Measurements from ENCODE around the gene FUT9. TPM values are rescaled to one million over a fixed set of nuclear protein-coding genes. Genes with fewer than 3 reads are reported as not detected.

Gene FUT9
- polyA plus RNA-seq, 3 donors: not detected

DNA sequence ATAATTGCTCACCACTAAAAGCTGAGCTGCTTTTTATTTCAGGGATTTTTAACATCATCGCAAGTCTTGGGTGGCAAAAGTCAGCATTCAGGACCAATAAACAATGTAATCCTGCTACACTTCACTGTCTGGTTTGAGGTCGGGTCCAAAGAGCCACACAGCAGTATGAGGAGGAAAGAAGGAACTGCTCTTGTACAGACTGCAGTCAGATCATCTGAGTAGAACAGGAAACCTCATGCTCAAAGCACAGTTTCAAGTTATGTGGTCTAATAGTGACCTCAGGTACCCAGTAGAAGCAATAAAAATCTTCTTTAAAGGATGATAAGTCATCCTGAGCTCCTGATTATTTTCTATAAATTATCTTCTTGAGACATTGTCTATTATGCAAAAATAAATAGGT, 211.4 kb downstream of the FUT9 start:
- no peak for DNase-seq
- no peak overlapping the region for H3K27ac Mint-ChIP-seq
- no CpG with 5 or more reads among the region's 2 CpGs for WGBS (ENCODE audit: insufficient coverage)

DNA sequence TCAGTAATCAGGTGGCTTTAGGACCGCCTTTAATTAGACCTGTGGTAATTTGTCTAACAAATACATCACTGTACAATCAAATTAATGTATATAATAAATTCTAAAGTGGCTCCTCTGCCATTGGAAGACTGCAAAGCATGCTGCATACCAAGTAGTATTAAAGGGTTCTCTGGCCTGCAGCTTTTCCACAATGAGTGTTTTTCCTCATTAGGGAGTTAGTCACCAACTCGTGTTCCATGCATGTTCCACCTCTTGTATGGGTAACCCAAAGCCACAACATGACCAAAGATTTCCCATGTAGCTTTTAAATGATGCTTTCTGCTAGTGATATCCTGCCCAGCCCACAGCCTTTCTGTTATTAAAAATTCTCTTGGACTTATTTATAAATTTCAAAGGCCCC, 218.7 kb downstream of the FUT9 start:
- Histone ChIP-seq H3K79me2 (ENCODE audit: insufficient read depth, low read length) (no peaks in the 10 kb centered on the region), H3K27ac (ENCODE audit: low read depth in 1 of 2, low read length in 2 of 2) (no peak overlapping the region), H2AFZ (ENCODE audit: insufficient read depth, low read depth, low read length, poor library complexity, severe bottlenecking) (no peak overlapping the region), H3K27me3 (ENCODE audit: control insufficient read depth in 2 of 2, insufficient read depth in 2 of 2, low read length in 2 of 2) (no peaks in the 10 kb centered on the region), H3K9me3 (replicated peaks in 1 of 2; ENCODE audit: control insufficient read depth in 1 of 2, insufficient read depth in 1 of 2, low read length in 2 of 2) (no peaks in the 10 kb centered on the region), H3K4me2 (replicated peaks; ENCODE audit: extremely low read depth, low read length, poor library complexity, severe bottlenecking) (no peak overlapping the region), H4K20me1 (ENCODE audit: insufficient read depth, low read length) (no peaks in the 10 kb centered on the region), H3K36me3 (replicated peaks in 1 of 2; ENCODE audit: control insufficient read depth in 1 of 2, insufficient read depth in 2 of 2, low read length in 2 of 2) (no peaks in the 10 kb centered on the region), H3K4me1 (ENCODE audit: control insufficient read depth in 1 of 2, insufficient read depth in 2 of 2, low read length in 2 of 2) (no peaks in the 10 kb centered on the region), H3K4me3 (replicated peaks in 1 of 3; ENCODE audit: low read depth in 2 of 3, low read length in 3 of 3) (no peak overlapping the region), H3K9ac (ENCODE audit: insufficient read depth, low read length, poor library complexity, severe bottlenecking) (no peak overlapping the region)
- no peak for TF ChIP-seq CTCF (IDR thresholded peaks at IDR 0.05)
- no peak overlapping the region for H3K4me3 Mint-ChIP-seq
- H3K36me3 Mint-ChIP-seq: no peaks in the 10 kb centered on the region
- no peaks in the 10 kb centered on the region for H3K27me3 Mint-ChIP-seq (ENCODE audit: low read depth in 3 of 3)
- WGBS (ENCODE audit: insufficient coverage): no CpG with 5 or more reads among the region's 2 CpGs
- peaks cover 0 to 4% (median 0%) of the 10 kb centered on the region in 7 donors for H3K9me3 Mint-ChIP-seq
- H3K27ac Mint-ChIP-seq: no peak overlapping the region
- no peak for DNase-seq
- no peaks in the 10 kb centered on the region for H3K4me1 Mint-ChIP-seq
- intact Hi-C loops (cut with micrococcal nuclease): no loop called here

More for the DNA sequence above, 211.4 kb downstream of the FUT9 start:
- no peak overlapping the region for H3K9ac ChIP-seq (ENCODE audit: insufficient read depth, low read length, poor library complexity, severe bottlenecking)
- H4K20me1 ChIP-seq (ENCODE audit: insufficient read depth, low read length): no peaks in the 10 kb centered on the region
- H3K4me1 ChIP-seq (ENCODE audit: control insufficient read depth in 1 of 2, insufficient read depth in 2 of 2, low read length in 2 of 2): no peaks in the 10 kb centered on the region
- H3K27ac ChIP-seq (ENCODE audit: low read depth in 1 of 2, low read length in 2 of 2): no peak overlapping the region
- no peak for TF ChIP-seq CTCF (IDR thresholded peaks at IDR 0.05)
- H2AFZ ChIP-seq (ENCODE audit: insufficient read depth, low read depth, low read length, poor library complexity, severe bottlenecking): no peak overlapping the region
- no peak overlapping the region for H3K4me2 ChIP-seq (replicated peaks; ENCODE audit: extremely low read depth, low read length, poor library complexity, severe bottlenecking)
- Mint-ChIP-seq H3K4me1 (no peaks in the 10 kb centered on the region), H3K4me3 (no peak overlapping the region), H3K36me3 (no peaks in the 10 kb centered on the region), H3K9me3 (peaks cover 0 to 4% (median 0%) of the 10 kb centered on the region in 7 donors), H3K27me3 (ENCODE audit: low read depth in 3 of 3) (peaks cover 0 to 1% (median 0%) of the 10 kb centered on the region in 3 donors)
- H3K9me3 ChIP-seq (replicated peaks in 1 of 2; ENCODE audit: control insufficient read depth in 1 of 2, insufficient read depth in 1 of 2, low read length in 2 of 2): no peaks in the 10 kb centered on the region
- no peaks in the 10 kb centered on the region for H3K27me3 ChIP-seq (ENCODE audit: control insufficient read depth in 2 of 2, insufficient read depth in 2 of 2, low read length in 2 of 2)
- no peak overlapping the region for H3K4me3 ChIP-seq (replicated peaks in 1 of 3; ENCODE audit: low read depth in 2 of 3, low read length in 3 of 3)
- H3K79me2 ChIP-seq (ENCODE audit: insufficient read depth, low read length): no peaks in the 10 kb centered on the region
- no peaks in the 10 kb centered on the region for H3K36me3 ChIP-seq (replicated peaks in 1 of 2; ENCODE audit: control insufficient read depth in 1 of 2, insufficient read depth in 2 of 2, low read length in 2 of 2)
- intact Hi-C loops (cut with micrococcal nuclease): no loop called here

Measured in CD14-positive monocyte (primary cell).